ENCODE results near the gene AIPL1. TPM values are rescaled to one million over a fixed set of nuclear protein-coding genes. Genes with fewer than 3 reads are reported as not detected.

AIPL1 gene
- total RNA-seq, 1 donor from 2014 or later: not detected

- DNase-seq: no peak
- H3K27ac ChIP-seq (replicated peaks): no peak overlapping the region
- peaks cover 20% of the 10 kb centered on the region for H3K27me3 ChIP-seq (ENCODE audit: low read depth)
- H3K4me3 ChIP-seq: no peak overlapping the region
- H3K36me3 ChIP-seq: no peaks in the 10 kb centered on the region
- H3K4me1 ChIP-seq: no peaks in the 10 kb centered on the region
- peaks cover 15% of the 10 kb centered on the region for H3K9me3 ChIP-seq (replicated peaks)
- intact Hi-C loops (cut with micrococcal nuclease): no loop called here
- no peak for TF ChIP-seq CTCF (IDR thresholded peaks at IDR 0.05; ENCODE audit: borderline replicate concordance)
Measured at GRCh38 chr17:6464446-6465041, 29.6 kb upstream of the AIPL1 start.

- Histone ChIP-seq H3K4me3 (no peak overlapping the region), H3K4me1 (no peaks in the 10 kb centered on the region), H3K27me3 (ENCODE audit: low read depth) (peaks cover 24% of the 10 kb centered on the region), H3K36me3 (no peaks in the 10 kb centered on the region), H3K9me3 (replicated peaks) (peaks cover 15% of the 10 kb centered on the region), H3K27ac (replicated peaks) (no peak overlapping the region)
- DNase-seq: no peak
- TF ChIP-seq CTCF (IDR thresholded peaks at IDR 0.05; ENCODE audit: borderline replicate concordance): no peak
- intact Hi-C loops (cut with micrococcal nuclease): no loop called here
Measured at GRCh38 chr17:6463616-6464445, 28.9 kb upstream of the AIPL1 start.

GRCh38 chr17:6462692-6463091, 27.8 kb upstream of the AIPL1 start:
- no peak for DNase-seq
- no peaks in the 10 kb centered on the region for H3K36me3 ChIP-seq
- peaks cover 29% of the 10 kb centered on the region for H3K27me3 ChIP-seq (ENCODE audit: low read depth)
- peaks cover 11% of the 10 kb centered on the region for H3K9me3 ChIP-seq (replicated peaks)
- H3K27ac ChIP-seq (replicated peaks): no peak overlapping the region
- no peaks in the 10 kb centered on the region for H3K4me1 ChIP-seq
- intact Hi-C loops (cut with micrococcal nuclease): no loop called here
- no peak overlapping the region for H3K4me3 ChIP-seq
- no peak for TF ChIP-seq CTCF (IDR thresholded peaks at IDR 0.05; ENCODE audit: borderline replicate concordance)

GRCh38 chr17:6461792-6462524, 27.0 kb upstream of the AIPL1 start:
- no peaks in the 10 kb centered on the region for H3K36me3 ChIP-seq
- DNase-seq: no peak

More at GRCh38 chr17:6461792-6462524, 27.0 kb upstream of the AIPL1 start:
- peaks cover 4% of the 10 kb centered on the region for H3K9me3 ChIP-seq (replicated peaks)
- H3K27me3 ChIP-seq (ENCODE audit: low read depth): peaks cover 29% of the 10 kb centered on the region
- H3K4me1 ChIP-seq: peaks cover 4% of the 10 kb centered on the region
- intact Hi-C loops (cut with micrococcal nuclease): no loop called here
- H3K27ac ChIP-seq (replicated peaks): no peak overlapping the region
- no peak overlapping the region for H3K4me3 ChIP-seq
- TF ChIP-seq CTCF (IDR thresholded peaks at IDR 0.05; ENCODE audit: borderline replicate concordance): no peak
